Hematopoietic multipotent progenitor cell treated with erythropoietin and hydrocortisone succinate and interleukin-3 and kit ligand, for 8 days (in vitro differentiated cells): ENCODE results near the gene RFFL.
A peak's percentile ranks its signal among the peaks of the same experiment; 100 is the strongest.

Source experiments
- DNase-seq: peaks from one replicate; pipeline ENCODE4 v3.0.0-alpha.2; 2015

The RFFL gene

GRCh38 chr17:35080536-35080935 is 17.0 kb upstream of the RFFL start:
- no peak for DNase-seq

GRCh38 chr17:35079547-35080423 is 16.3 kb upstream of the RFFL start:
- no peak for DNase-seq

- no peak for DNase-seq
These were observed 13.4 kb upstream of the RFFL start for GRCh38 chr17:35076874-35077273.

- no peak for DNase-seq
These were observed 11.5 kb upstream of the RFFL start for GRCh38 chr17:35074711-35075707.

GRCh38 chr17:35073991-35074627 is 10.6 kb upstream of the RFFL start:
- no peak for DNase-seq

GRCh38 chr17:35073183-35073790 is 9.8 kb upstream of the RFFL start:
- DNase-seq = no peak

- DNase-seq = no peak
These were observed 5.8 kb upstream of the RFFL start for GRCh38 chr17:35069311-35069710.

- DNase-seq = no peak
These were observed 4.7 kb upstream of the RFFL start for GRCh38 chr17:35068249-35068648.

GRCh38 chr17:35065880-35066279 is 2.4 kb upstream of the RFFL start:
- DNase-seq = no peak

- DNase-seq = peak; percentile 93
These were observed 1.2 kb upstream of the RFFL start for GRCh38 chr17:35064516-35065215.

GRCh38 chr17:35062308-35062707 is 1.2 kb downstream of the RFFL start:
- DNase-seq = no peak

- no peak for DNase-seq
These were observed 6.1 kb downstream of the RFFL start for GRCh38 chr17:35057332-35057915.

- no peak for DNase-seq
These were observed 7.5 kb downstream of the RFFL start for GRCh38 chr17:35056013-35056412.

- no peak for DNase-seq
These were observed 10.3 kb downstream of the RFFL start for GRCh38 chr17:35053204-35053603.

GRCh38 chr17:35052780-35053179 is 10.7 kb downstream of the RFFL start:
- DNase-seq = no peak

GRCh38 chr17:35052241-35052610 is 11.3 kb downstream of the RFFL start:
- no peak for DNase-seq

GRCh38 chr17:35051579-35052240 is 11.8 kb downstream of the RFFL start:
- DNase-seq = no peak

- peak; percentile 70 for DNase-seq
These were observed 12.3 kb downstream of the RFFL start for GRCh38 chr17:35051183-35051578.

GRCh38 chr17:35050170-35050569 is 13.3 kb downstream of the RFFL start:
- DNase-seq = no peak

- DNase-seq = no peak
These were observed 14.7 kb downstream of the RFFL start for GRCh38 chr17:35048685-35049379.
